ENCODE measurements around the gene PCNX3. TPM values are rescaled to one million over a fixed set of nuclear protein-coding genes. Genes with fewer than 3 reads are reported as not detected.

PCNX3 gene
- total RNA-seq, 1 donor from 2014 or later = 32.4 TPM

GRCh38 chr11:65586676-65587075 is 28.9 kb upstream of the PCNX3 start:
- intact Hi-C loops (cut with DNase I) = no loop called here
- ATAC-seq (no peak), DNase-seq (no peak)
- H3K4me1 ChIP-seq = peaks cover 34% of the 10 kb centered on the region
- H3K9me3 ChIP-seq = no peaks in the 10 kb centered on the region
- H3K27ac ChIP-seq = peak overlapping the region; percentile 41
- no peaks in the 10 kb centered on the region for H3K27me3 ChIP-seq (ENCODE audit: low read depth)
- peaks cover 64% of the 10 kb centered on the region for H3K36me3 ChIP-seq
- peak overlapping the region; percentile 19 for H3K4me3 ChIP-seq
- TF ChIP-seq CTCF (IDR thresholded peaks at IDR 0.05) = no peak

GRCh38 chr11:65588199-65589054 is 27.1 kb upstream of the PCNX3 start:
- DNase-seq (peak; percentile 79), ATAC-seq (peak; percentile 70 to 74)

GRCh38 chr11:65589444-65590239 is 25.9 kb upstream of the PCNX3 start:
- ATAC-seq (no peak), DNase-seq (no peak)
- intact Hi-C loops (cut with DNase I) = no loop called here
- TF ChIP-seq CTCF (IDR thresholded peaks at IDR 0.05) = no peak
- H3K9me3 ChIP-seq = no peaks in the 10 kb centered on the region
- H3K4me3 ChIP-seq = no peak overlapping the region
- no peaks in the 10 kb centered on the region for H3K27me3 ChIP-seq (ENCODE audit: low read depth)
- H3K27ac ChIP-seq = no peak overlapping the region
- peaks cover 53% of the 10 kb centered on the region for H3K36me3 ChIP-seq
- peaks cover 40% of the 10 kb centered on the region for H3K4me1 ChIP-seq

More at GRCh38 chr11:65588199-65589054, 27.1 kb upstream of the PCNX3 start:
- H3K27ac ChIP-seq = peak overlapping the region; percentile 74
- peaks cover 62% of the 10 kb centered on the region for H3K36me3 ChIP-seq
- intact Hi-C loops (cut with DNase I) = no loop called here
- peak; percentile 63 for TF ChIP-seq CTCF (IDR thresholded peaks at IDR 0.05)
- H3K4me3 ChIP-seq = peak overlapping the region; percentile 21
- peaks cover 34% of the 10 kb centered on the region for H3K4me1 ChIP-seq
- no peaks in the 10 kb centered on the region for H3K9me3 ChIP-seq
- H3K27me3 ChIP-seq (ENCODE audit: low read depth) = no peaks in the 10 kb centered on the region

- Histone ChIP-seq H3K36me3 (peaks cover 51% of the 10 kb centered on the region), H3K27ac (no peak overlapping the region), H3K9me3 (no peaks in the 10 kb centered on the region), H3K4me1 (peaks cover 46% of the 10 kb centered on the region), H3K27me3 (ENCODE audit: low read depth) (no peaks in the 10 kb centered on the region), H3K4me3 (no peak overlapping the region)
- intact Hi-C loops (cut with DNase I) = no loop called here
- TF ChIP-seq CTCF (IDR thresholded peaks at IDR 0.05) = no peak
- DNase-seq = no peak
- ATAC-seq = no peak
These were observed 25.3 kb upstream of the PCNX3 start for GRCh38 chr11:65590240-65590738.

- intact Hi-C loops (cut with DNase I) = no loop called here
- DNase-seq = no peak
- Histone ChIP-seq H3K4me1 (peaks cover 37% of the 10 kb centered on the region), H3K36me3 (peaks cover 47% of the 10 kb centered on the region), H3K9me3 (no peaks in the 10 kb centered on the region), H3K27me3 (ENCODE audit: low read depth) (no peaks in the 10 kb centered on the region), H3K4me3 (peak overlapping the region; percentile 14), H3K27ac (peak overlapping the region; percentile 58)
- peak; percentile 32 for TF ChIP-seq CTCF (IDR thresholded peaks at IDR 0.05)
- ATAC-seq = peak in 1 of 2 donors; percentile 60
These were observed 23.4 kb upstream of the PCNX3 start for GRCh38 chr11:65591939-65592857.
